GM23338 (cell line): ENCODE results near the gene MFAP3. TPM values are rescaled to one million over a fixed set of nuclear protein-coding genes. Genes with fewer than 3 reads are reported as not detected.

Experiments
- ATAC-seq: fragments of 200-7000 bp; cut with Tn5 transposase; 3 replicates; pipeline ENCODE4 v1.9.1; 2020
- DNase-seq: peaks from one replicate; pipeline ENCODE4 v3.0.0-alpha.2; 2015; ENCODE audit warnings: low spot score
- H2AFZ ChIP-seq: fragments of 200-600 bp; sonication (generic); 2 replicates; pipeline ENCODE4 v1.8.0; 2016; ENCODE audit warnings: antibody characterized with exemption, mild to moderate bottlenecking, moderate library complexity
- H3F3A ChIP-seq: fragments of 200-600 bp; sonication (generic); replicated peaks from 2 replicates; pipeline ENCODE4 v1.8.0; 2017; ENCODE audit warnings: antibody characterized with exemption, mixed run types, low read depth
- H3K27ac ChIP-seq: fragments of 200-600 bp; sonication (generic); 2 replicates; pipeline ENCODE4 v1.6.1; 2016; ENCODE audit warnings: low read depth
- H3K27me3 ChIP-seq: fragments of 200-600 bp; sonication (generic); 2 replicates; pipeline ENCODE4 v1.8.0; 2016; ENCODE audit warnings: mild to moderate bottlenecking, mixed run types, moderate library complexity; ENCODE audit not compliant: insufficient read depth
- H3K36me3 ChIP-seq: fragments of 200-600 bp; sonication (generic); 2 replicates; pipeline ENCODE4 v1.8.0; 2016; ENCODE audit warnings: mild to moderate bottlenecking; ENCODE audit not compliant: insufficient read depth
- H3K4me1 ChIP-seq: fragments of 200-600 bp; sonication (generic); 2 replicates; pipeline ENCODE4 v1.8.0; 2016; ENCODE audit warnings: mild to moderate bottlenecking, moderate library complexity; ENCODE audit not compliant: insufficient read depth
- H3K4me2 ChIP-seq: fragments of 200-600 bp; sonication (generic); 2 replicates; pipeline ENCODE4 v1.7.1; 2017; ENCODE audit warnings: mixed run types
- H3K4me3 ChIP-seq: fragments of 200-600 bp; sonication (generic); 2 replicates; pipeline ENCODE4 v1.6.1; 2016; ENCODE audit warnings: mixed run types
- H3K79me2 ChIP-seq: fragments of 200-600 bp; sonication (generic); replicated peaks from 2 replicates; pipeline ENCODE4 v1.8.0; 2017; ENCODE audit warnings: mild to moderate bottlenecking; ENCODE audit not compliant: insufficient read depth
- H3K9me2 ChIP-seq: fragments of 200-600 bp; sonication (generic); 2 replicates; pipeline ENCODE4 v1.8.0; 2017; ENCODE audit not compliant: insufficient read depth
- H4K20me1 ChIP-seq: fragments of 200-600 bp; sonication (generic); replicated peaks from 2 replicates; pipeline ENCODE4 v1.8.0; 2017; ENCODE audit warnings: mild to moderate bottlenecking; ENCODE audit not compliant: insufficient read depth
- H3K27ac Mint-ChIP-seq: 2 replicates; pipeline ENCODE4 v1.8.0; 2020; ENCODE audit warnings: inconsistent platforms, mild to moderate bottlenecking, moderate library complexity, mixed read lengths
- H3K27me3 Mint-ChIP-seq: 3 replicates; pipeline ENCODE4 v1.8.0; 2022; ENCODE audit warnings: low read depth, mild to moderate bottlenecking, moderate library complexity, mixed read lengths, inconsistent platforms; ENCODE audit not compliant: insufficient read depth, poor library complexity
- H3K36me3 Mint-ChIP-seq: 3 replicates; pipeline ENCODE4 v1.8.0; 2021; ENCODE audit warnings: low read depth, mild to moderate bottlenecking, inconsistent platforms, moderate library complexity, mixed read lengths
- H3K4me1 Mint-ChIP-seq: 3 replicates; pipeline ENCODE4 v1.8.0; 2020; ENCODE audit warnings: mild to moderate bottlenecking, inconsistent platforms, mixed read lengths
- H3K4me3 Mint-ChIP-seq: 3 replicates; pipeline ENCODE4 v1.8.0; 2021; ENCODE audit warnings: moderate library complexity, mild to moderate bottlenecking, inconsistent platforms, mixed read lengths
- H3K9me3 Mint-ChIP-seq: 3 replicates; pipeline ENCODE4 v1.8.0; 2020; ENCODE audit warnings: moderate library complexity, mild to moderate bottlenecking, inconsistent platforms, mixed read lengths
- CREB1 ChIP-seq: fragments of 250-450 bp; sonication (Bioruptor Pico); IDR thresholded peaks from 2 replicates; pipeline ENCODE4 v1.5.0; 2020; ENCODE audit warnings: low read depth, mild to moderate bottlenecking, moderate library complexity
- CTCF ChIP-seq, 2 experiments: fragments of 200-600 bp in 1 of 2; sonication (generic) in 1 of 2; conservative IDR thresholded peaks; 2 replicates each; pipeline versions ENCODE4 v1.5.1 to v1.6.1; 2016 to 2017; ENCODE audit warnings: antibody characterized with exemption in 2 of 2, low read depth in 2 of 2, mild to moderate bottlenecking in 2 of 2, moderate library complexity in 1 of 2
- ETS1 ChIP-seq: IDR thresholded peaks from 2 replicates; pipeline ENCODE4 v1.6.1; 2016; ENCODE audit warnings: antibody characterized with exemption
- EZH2 ChIP-seq: fragments of 200-600 bp; sonication (generic); IDR thresholded peaks from one replicate; pipeline ENCODE4 v1.8.0; 2017; ENCODE audit warnings: antibody characterized with exemption, mild to moderate bottlenecking, low read depth; ENCODE audit not compliant: unreplicated experiment
- EZH2phosphoT487 ChIP-seq: fragments of 200-600 bp; sonication (generic); IDR thresholded peaks from one replicate; pipeline ENCODE4 v1.8.1; 2018; ENCODE audit warnings: antibody characterized with exemption; ENCODE audit not compliant: unreplicated experiment
- JUNB ChIP-seq: IDR thresholded peaks from one replicate; pipeline ENCODE4 v1.6.1; 2016; ENCODE audit warnings: antibody characterized with exemption; ENCODE audit not compliant: unreplicated experiment
- NANOG ChIP-seq: IDR thresholded peaks from 2 replicates; pipeline ENCODE4 v1.6.1; 2016; ENCODE audit warnings: antibody characterized with exemption, borderline replicate concordance
- STAT1 ChIP-seq: IDR thresholded peaks from one replicate; pipeline ENCODE4 v1.6.1; 2016; ENCODE audit warnings: antibody characterized with exemption; ENCODE audit not compliant: unreplicated experiment
- ZNF114 ChIP-seq: fragments of 250-450 bp; sonication (Bioruptor Pico); IDR thresholded peaks from 2 replicates; pipeline ENCODE4 v1.5.0; 2020; ENCODE audit warnings: mild to moderate bottlenecking, moderate library complexity
- ZNF331 ChIP-seq: fragments of 250-450 bp; sonication (Bioruptor Pico); IDR thresholded peaks from 2 replicates; pipeline ENCODE4 v1.5.0; 2020; ENCODE audit warnings: low read depth, mild to moderate bottlenecking, moderate library complexity
- ZNF462 ChIP-seq: fragments of 250-450 bp; sonication (Bioruptor Pico); IDR thresholded peaks from 2 replicates; pipeline ENCODE4 v1.5.0; 2020; ENCODE audit warnings: mild to moderate bottlenecking, moderate library complexity
- polyA plus RNA-seq: library from polyadenylated mRNA; unstranded; fragments of >200 nt; fragmentation: Nextera tagmentation; extraction: Ambion mirVana; gene quantifications from 2 replicates; pipeline ENCODE4 v1.2.1, GENCODE V29; 2016
- total RNA-seq: library from RNA; depleted of rRNA; stranded (reverse); fragments of >200 nt; shearing (Covaris generic); gene quantifications from 2 replicates; pipeline ENCODE4 v1.2.3, GENCODE V29; 2014

The MFAP3 gene
- total and polyA plus RNA-seq, 2 experiments from 2014 or later: 2.9 to 47.5 TPM

- TF ChIP-seq CTCF (conservative IDR thresholded peaks at IDR 0.05; ENCODE audit: low read depth in 2 of 2) (no peak), CREB1 (no peak), EZH2 (no peak), EZH2phosphoT487 (no peak), ZNF331 (CRISPR knock-in tag) (no peak)
Measured at GRCh38 chr5:154088801-154089200, 50.0 kb downstream of the MFAP3 start (continued).

GRCh38 chr5:154090656-154091055 lies 51.9 kb downstream of the MFAP3 start:
- Histone ChIP-seq H3K36me3 (no peaks in the 10 kb centered on the region), H2AFZ (no peak overlapping the region), H3K27ac (no peak overlapping the region), H3K79me2 (no peaks in the 10 kb centered on the region), H3K9me2 (no peaks in the 10 kb centered on the region), H3K4me3 (no peak overlapping the region), H3K4me1 (peaks cover 14% of the 10 kb centered on the region; the same call in 1 of the 2 replicates), H4K20me1 (no peaks in the 10 kb centered on the region), H3K4me2 (no peak overlapping the region), H3F3A (no peaks in the 10 kb centered on the region), H3K27me3 (no peaks in the 10 kb centered on the region)
- no peak for DNase-seq
- Mint-ChIP-seq H3K27me3 (peaks cover 2% of the 10 kb centered on the region), H3K4me3 (no peak overlapping the region), H3K9me3 (no peaks in the 10 kb centered on the region), H3K27ac (no peak overlapping the region), H3K36me3 (no peaks in the 10 kb centered on the region), H3K4me1 (peaks cover 27% of the 10 kb centered on the region)
- no peak for ATAC-seq
- no peak for TF ChIP-seq STAT1
- TF ChIP-seq EZH2phosphoT487: no peak
- TF ChIP-seq JUNB: no peak
- no peak for TF ChIP-seq ETS1
- TF ChIP-seq ZNF114 (CRISPR knock-in tag): no peak
- no peak for TF ChIP-seq ZNF462 (CRISPR knock-in tag)
- no peak for TF ChIP-seq CREB1
- no peak for TF ChIP-seq NANOG
- no peak for TF ChIP-seq CTCF (conservative IDR thresholded peaks at IDR 0.05; ENCODE audit: low read depth in 2 of 2)
